IgD-negative memory B cell (primary cell): ENCODE measurements around the gene MED16. TPM values are rescaled to one million over a fixed set of nuclear protein-coding genes. Genes with fewer than 3 reads are reported as not detected.
A peak's percentile ranks its signal among the peaks of the same experiment; 100 is the strongest.
"Not testable (repeated sequence)": the region's sequence is repeated elsewhere in the genome, so short reads cannot be mapped to it uniquely, and the experiment has no call there.

ENCODE experiments used
- H3K27ac Mint-ChIP-seq, 3 donors: one replicate each; pipeline ENCODE4 v1.8.0; 2020 to 2022; ENCODE audit warnings: mild to moderate bottlenecking in 3 of 3, mixed read lengths in 3 of 3, moderate library complexity in 1 of 3
- H3K27me3 Mint-ChIP-seq: one replicate; pipeline ENCODE4 v1.8.0; 2021; ENCODE audit warnings: mixed read lengths
- H3K36me3 Mint-ChIP-seq: one replicate; pipeline ENCODE4 v1.8.0; 2020; ENCODE audit warnings: mild to moderate bottlenecking, mixed read lengths
- H3K4me1 Mint-ChIP-seq, 3 donors: one replicate each; pipeline ENCODE4 v1.8.0; 2020 to 2022; ENCODE audit warnings: mixed read lengths in 3 of 3, mild to moderate bottlenecking in 1 of 3
- H3K4me3 Mint-ChIP-seq, 4 donors: one replicate each; pipeline ENCODE4 v1.8.0; 2020 to 2022; ENCODE audit warnings: mild to moderate bottlenecking in 4 of 4, mixed read lengths in 4 of 4, moderate library complexity in 3 of 4
- H3K9me3 Mint-ChIP-seq, 3 donors: one replicate each; pipeline ENCODE4 v1.8.0; 2020 to 2021; ENCODE audit warnings: mixed read lengths in 3 of 3, mild to moderate bottlenecking in 1 of 3
- polyA plus RNA-seq: library from polyadenylated mRNA; unstranded; fragments of 300-500 nt; fragmentation: Illumina TruSeq; gene quantifications from one replicate; pipeline ENCODE4 v1.2.3, GENCODE V29; 2021

Gene MED16
- polyA plus RNA-seq, 1 donor from 2014 or later = 138 TPM

DNA sequence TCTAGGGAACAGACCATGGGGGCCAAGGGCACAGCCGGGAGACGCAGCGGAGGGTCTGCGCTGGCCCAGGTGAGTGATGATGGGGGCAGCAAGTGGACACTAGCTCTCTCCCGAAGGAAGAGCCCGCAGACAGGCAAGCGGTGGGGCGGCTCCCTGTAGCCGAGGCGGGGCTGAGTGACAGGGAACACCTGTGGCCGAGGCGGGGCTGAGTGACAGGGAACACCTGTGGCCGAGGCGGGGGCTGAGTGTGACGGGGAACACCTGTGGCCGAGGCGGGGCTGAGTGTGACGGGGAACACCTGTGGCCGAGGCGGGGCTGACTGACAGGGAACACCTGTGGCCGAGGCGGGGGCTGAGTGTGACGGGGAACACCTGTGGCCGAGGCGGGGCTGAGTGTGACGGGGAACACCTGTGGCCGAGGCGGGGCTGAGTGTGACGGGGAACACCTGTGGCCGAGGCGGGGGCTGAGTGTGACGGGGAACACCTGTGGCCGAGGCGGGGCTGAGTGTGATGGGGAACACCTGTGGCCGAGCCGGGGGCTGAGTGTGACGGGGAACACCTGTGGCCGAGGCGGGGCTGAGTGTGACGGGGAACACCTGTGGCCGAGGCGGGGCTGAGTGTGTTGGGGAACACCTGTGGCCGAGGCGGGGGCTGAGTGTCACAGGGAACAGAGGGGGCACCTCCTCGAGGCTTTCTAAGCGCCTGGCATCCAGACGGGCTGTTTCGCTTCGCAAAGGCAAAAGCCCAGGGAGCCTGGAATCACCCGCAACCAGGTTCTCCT is 1.4 kb downstream of the MED16 start:
- Mint-ChIP-seq H3K27ac (peak overlapping the region; percentile 83 to 97 (median 90)), H3K4me3 (peak overlapping the region; percentile 71 to 93 (median 83)), H3K4me1 (peaks cover 8 to 20% (median 10%) of the 10 kb centered on the region in 3 donors)
- not testable (repeated sequence) for H3K36me3 Mint-ChIP-seq, H3K27me3 Mint-ChIP-seq, H3K9me3 Mint-ChIP-seq

- Mint-ChIP-seq H3K9me3 (peaks cover 0 to 2% (median 0%) of the 10 kb centered on the region in 3 donors), H3K27me3 (peaks cover 2% of the 10 kb centered on the region), H3K36me3 (peaks cover 2% of the 10 kb centered on the region), H3K4me3 (peak overlapping the region in 3 of 4 donors; percentile 64 to 96 (median 88)), H3K4me1 (peaks cover 8 to 20% (median 10%) of the 10 kb centered on the region in 3 donors), H3K27ac (peak overlapping the region; percentile 83 to 97 (median 90))
Measured at GRCh38 chr19:890831-891230, 2.2 kb downstream of the MED16 start.

- Mint-ChIP-seq H3K27ac (peak overlapping the region in 2 of 3 donors; percentile 94 to 97), H3K4me3 (peak overlapping the region in 3 of 4 donors; percentile 60 to 96 (median 65)), H3K4me1 (peaks cover 8 to 18% (median 10%) of the 10 kb centered on the region in 3 donors), H3K36me3 (no peaks in the 10 kb centered on the region), H3K27me3 (peaks cover 2% of the 10 kb centered on the region), H3K9me3 (peaks cover 0 to 2% (median 0%) of the 10 kb centered on the region in 3 donors)
Measured at GRCh38 chr19:889662-890295, 3.2 kb downstream of the MED16 start.

DNA sequence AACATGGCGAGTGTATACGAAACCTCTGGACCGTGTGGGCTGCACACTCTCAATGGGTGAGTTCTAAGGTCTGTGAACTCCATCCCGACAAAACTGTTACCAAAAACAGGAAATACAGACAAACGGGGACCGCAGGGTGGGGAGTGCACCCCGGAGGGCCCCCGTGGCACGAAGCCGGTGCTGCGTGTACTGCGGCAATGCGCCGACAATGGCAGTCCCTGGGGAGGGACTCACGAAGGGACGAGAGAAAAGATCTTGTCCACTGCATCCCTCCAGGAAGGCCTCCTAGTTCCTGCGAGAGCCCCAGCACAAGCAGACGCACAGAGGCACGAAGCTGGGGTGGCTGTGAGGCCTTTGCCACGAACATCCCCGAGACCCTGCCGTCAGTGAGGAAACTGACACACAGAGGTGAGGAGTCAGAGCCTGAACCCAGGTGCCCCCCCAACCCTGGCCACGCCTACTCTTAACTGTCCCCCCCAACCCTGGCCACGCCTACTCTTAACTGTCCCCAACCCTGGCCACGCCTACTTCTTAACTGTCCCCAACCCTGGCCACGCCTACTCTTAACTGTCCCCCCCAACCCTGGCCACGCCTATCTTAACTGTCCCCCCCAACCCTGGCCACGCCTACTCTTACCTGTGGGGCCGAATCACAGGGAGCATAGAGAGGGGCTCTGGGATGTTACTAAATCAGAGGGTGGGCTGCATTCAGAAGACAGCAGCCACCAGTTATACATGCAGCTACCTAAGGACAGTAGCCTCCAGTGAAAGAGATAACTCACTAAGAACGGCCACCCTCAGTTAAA is 4.2 kb downstream of the MED16 start:
- peaks cover 0 to 2% (median 0%) of the 10 kb centered on the region in 3 donors for H3K9me3 Mint-ChIP-seq
- no peaks in the 10 kb centered on the region for H3K36me3 Mint-ChIP-seq
- peak overlapping the region in 2 of 3 donors; percentile 94 to 97 for H3K27ac Mint-ChIP-seq
- peaks cover 2% of the 10 kb centered on the region for H3K27me3 Mint-ChIP-seq
- H3K4me3 Mint-ChIP-seq = peak overlapping the region in 2 of 4 donors; percentile 72 to 96
- H3K4me1 Mint-ChIP-seq = peaks cover 8 to 17% (median 10%) of the 10 kb centered on the region in 3 donors

DNA sequence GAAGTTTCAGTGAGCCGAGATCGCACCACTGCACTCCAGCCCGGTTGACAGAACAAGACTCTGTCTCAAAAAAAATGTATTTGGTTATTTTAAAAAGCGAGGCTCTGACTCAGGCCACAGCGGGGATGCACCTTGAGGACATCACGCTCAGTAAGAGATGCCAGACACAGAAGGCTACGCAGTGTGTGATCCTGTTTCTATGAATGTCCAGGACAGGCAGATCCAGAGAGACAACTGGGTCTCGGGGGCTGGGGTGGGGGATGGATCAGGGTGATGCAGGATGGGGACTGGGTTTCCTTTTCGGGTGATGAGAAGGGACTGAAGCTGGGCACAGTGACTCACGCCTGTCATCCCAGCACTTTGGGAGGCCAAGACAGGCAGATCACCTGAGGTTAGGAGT is 5.4 kb downstream of the MED16 start:
- H3K27me3 Mint-ChIP-seq = no peaks in the 10 kb centered on the region
- no peaks in the 10 kb centered on the region for H3K36me3 Mint-ChIP-seq
- H3K27ac Mint-ChIP-seq = peak overlapping the region in 2 of 3 donors; percentile 94 to 97
- H3K4me1 Mint-ChIP-seq = peaks cover 3 to 10% (median 5%) of the 10 kb centered on the region in 3 donors
- H3K4me3 Mint-ChIP-seq = peak overlapping the region in 1 of 4 donors; percentile 96
- no peaks in the 10 kb centered on the region for H3K9me3 Mint-ChIP-seq

DNA sequence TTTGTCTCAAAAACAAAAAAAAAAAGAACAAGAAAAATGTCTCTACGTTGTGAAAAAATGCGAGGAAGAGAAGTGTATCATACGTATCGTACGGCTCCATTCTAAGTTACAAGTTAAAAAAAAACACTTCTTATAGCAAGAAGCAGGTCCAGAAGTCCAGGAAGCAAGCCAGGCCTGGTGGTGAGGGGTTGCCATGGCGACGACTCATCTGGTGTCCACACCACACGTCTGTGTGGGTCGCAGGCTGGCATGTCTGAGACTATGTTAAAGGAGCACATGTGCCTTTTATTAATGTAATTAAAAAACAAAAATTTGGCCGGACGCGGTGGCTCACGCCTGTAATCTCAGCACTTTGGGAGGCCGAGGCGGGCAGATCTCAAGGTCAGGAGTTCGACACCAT is 5.9 kb downstream of the MED16 start:
- Mint-ChIP-seq H3K27me3 (no peaks in the 10 kb centered on the region), H3K36me3 (no peaks in the 10 kb centered on the region), H3K9me3 (no peaks in the 10 kb centered on the region), H3K4me3 (no peak overlapping the region), H3K4me1 (peaks cover 3 to 10% (median 5%) of the 10 kb centered on the region in 3 donors), H3K27ac (peak overlapping the region in 2 of 3 donors; percentile 50 to 97)

DNA sequence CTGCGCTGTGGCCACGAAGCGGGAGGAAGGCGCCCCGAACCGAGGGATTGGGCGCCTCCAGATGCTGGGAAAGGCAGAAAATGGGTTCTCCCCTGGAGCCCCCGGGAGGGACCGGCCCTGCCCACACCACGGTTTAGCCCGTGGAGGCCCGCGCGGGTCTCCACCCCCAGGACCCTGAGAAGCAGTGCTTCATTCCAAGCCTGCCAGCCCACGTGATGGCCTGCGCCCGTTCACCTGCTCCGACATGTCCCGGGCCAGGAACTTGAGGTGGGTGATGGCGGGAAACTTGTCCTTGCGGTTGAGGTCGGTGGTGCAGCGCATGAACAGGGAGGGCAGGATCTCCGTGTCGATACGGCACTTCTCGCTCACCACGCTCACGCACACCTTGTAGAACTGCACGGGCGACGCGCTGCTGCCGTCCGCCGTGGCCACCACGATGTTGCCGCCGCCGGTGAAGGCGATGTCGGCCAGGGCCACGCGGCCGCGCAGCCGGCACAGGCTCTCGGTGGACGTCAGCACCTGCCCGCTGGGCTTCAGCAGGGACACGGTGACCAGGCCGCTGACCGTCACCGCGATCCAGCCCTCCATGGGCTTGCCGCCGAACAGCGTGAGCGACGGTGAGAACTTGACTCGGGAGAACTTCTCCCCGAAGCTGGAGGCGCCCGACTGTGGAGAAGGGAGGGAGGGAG is 7.3 kb downstream of the MED16 start:
- no peaks in the 10 kb centered on the region for H3K27me3 Mint-ChIP-seq
- H3K36me3 Mint-ChIP-seq = no peaks in the 10 kb centered on the region
- no peak overlapping the region for H3K27ac Mint-ChIP-seq
- H3K4me1 Mint-ChIP-seq = peaks cover 3 to 8% (median 5%) of the 10 kb centered on the region in 3 donors
- H3K9me3 Mint-ChIP-seq = no peaks in the 10 kb centered on the region
- no peak overlapping the region for H3K4me3 Mint-ChIP-seq

- Mint-ChIP-seq H3K36me3 (no peaks in the 10 kb centered on the region), H3K4me1 (peaks cover 3 to 7% (median 5%) of the 10 kb centered on the region in 3 donors), H3K27ac (no peak overlapping the region), H3K27me3 (no peaks in the 10 kb centered on the region), H3K4me3 (no peak overlapping the region), H3K9me3 (no peaks in the 10 kb centered on the region)
Measured at GRCh38 chr19:884420-885211, 8.4 kb downstream of the MED16 start.

GRCh38 chr19:883661-884211 is 9.3 kb downstream of the MED16 start:
- no peak overlapping the region for H3K4me3 Mint-ChIP-seq
- H3K27me3 Mint-ChIP-seq = no peaks in the 10 kb centered on the region
- H3K36me3 Mint-ChIP-seq = no peaks in the 10 kb centered on the region
- no peaks in the 10 kb centered on the region for H3K9me3 Mint-ChIP-seq
- H3K27ac Mint-ChIP-seq = no peak overlapping the region
- peaks cover 0 to 7% (median 5%) of the 10 kb centered on the region in 3 donors for H3K4me1 Mint-ChIP-seq

DNA sequence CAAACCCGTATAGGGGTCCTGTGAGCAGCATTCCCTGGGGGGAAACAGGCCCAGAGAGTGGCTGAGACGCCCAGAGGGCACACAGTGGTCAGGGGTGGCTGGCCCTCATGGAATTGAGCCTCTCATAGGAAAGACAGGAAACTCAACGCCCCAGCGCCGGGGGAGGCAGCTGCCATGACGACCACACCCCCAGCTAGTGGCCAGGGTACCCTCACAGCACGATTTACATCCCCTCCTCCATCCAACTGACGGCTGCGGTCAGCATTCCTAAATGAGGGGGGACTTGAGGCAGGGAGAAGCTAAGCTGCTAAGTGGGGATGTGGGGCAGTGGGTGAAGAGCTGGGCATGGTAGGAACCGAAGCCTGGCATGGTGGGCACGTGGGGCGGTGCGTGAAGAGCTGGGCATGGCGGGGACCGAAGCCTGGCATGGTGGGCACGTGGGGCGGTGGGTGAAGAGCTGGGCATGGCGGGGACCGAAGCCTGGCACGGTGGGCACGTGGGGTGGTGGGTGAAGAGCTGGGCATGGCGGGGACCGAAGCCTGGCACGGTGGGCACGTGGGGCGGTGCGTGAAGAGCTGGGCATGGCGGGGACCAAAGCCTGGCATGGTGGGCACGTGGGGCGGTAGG is 10.0 kb downstream of the MED16 start:
- Mint-ChIP-seq H3K9me3 (no peaks in the 10 kb centered on the region), H3K27me3 (no peaks in the 10 kb centered on the region), H3K4me3 (no peak overlapping the region), H3K36me3 (no peaks in the 10 kb centered on the region), H3K4me1 (peaks cover 0 to 7% (median 0%) of the 10 kb centered on the region in 3 donors), H3K27ac (peak overlapping the region in 1 of 3 donors; percentile 74)

DNA sequence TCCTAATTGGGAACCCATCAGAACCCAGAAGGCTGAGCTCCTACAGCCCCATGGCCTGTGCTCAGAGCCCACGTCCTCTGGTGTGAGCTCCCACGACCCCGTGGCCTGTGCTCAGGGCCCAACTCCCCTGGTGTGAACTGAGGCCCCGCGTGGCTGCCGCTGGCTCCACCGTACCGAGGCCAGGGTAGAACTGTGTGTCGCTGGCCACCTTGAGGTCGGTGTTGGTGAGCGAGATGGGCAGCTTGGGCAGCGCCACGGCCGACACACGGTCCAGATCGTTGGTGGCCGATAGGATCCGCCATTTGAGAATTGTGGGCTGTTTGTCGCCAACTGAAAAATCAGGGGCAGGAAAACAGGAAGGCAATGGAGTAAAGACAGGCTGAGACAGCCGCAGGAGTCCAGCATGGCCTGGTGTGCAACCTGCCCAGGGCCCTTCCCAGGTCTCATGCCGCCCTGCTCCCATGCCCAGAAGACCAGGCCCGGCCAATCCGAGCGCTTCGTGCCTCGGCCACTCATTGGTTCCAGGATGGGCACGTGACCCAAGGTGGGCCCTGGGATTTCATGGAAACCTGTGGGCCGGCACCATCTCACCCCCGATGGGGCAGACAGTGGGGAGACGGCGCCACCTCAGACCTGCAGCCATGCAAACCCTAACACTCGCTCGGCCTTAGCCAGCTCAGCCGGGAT is 11.5 kb downstream of the MED16 start:
- H3K27me3 Mint-ChIP-seq = no peaks in the 10 kb centered on the region
- H3K4me3 Mint-ChIP-seq = no peak overlapping the region
- no peaks in the 10 kb centered on the region for H3K9me3 Mint-ChIP-seq
- peaks cover 0 to 2% (median 0%) of the 10 kb centered on the region in 3 donors for H3K4me1 Mint-ChIP-seq
- no peaks in the 10 kb centered on the region for H3K36me3 Mint-ChIP-seq
- H3K27ac Mint-ChIP-seq = peak overlapping the region in 1 of 3 donors; percentile 74

DNA sequence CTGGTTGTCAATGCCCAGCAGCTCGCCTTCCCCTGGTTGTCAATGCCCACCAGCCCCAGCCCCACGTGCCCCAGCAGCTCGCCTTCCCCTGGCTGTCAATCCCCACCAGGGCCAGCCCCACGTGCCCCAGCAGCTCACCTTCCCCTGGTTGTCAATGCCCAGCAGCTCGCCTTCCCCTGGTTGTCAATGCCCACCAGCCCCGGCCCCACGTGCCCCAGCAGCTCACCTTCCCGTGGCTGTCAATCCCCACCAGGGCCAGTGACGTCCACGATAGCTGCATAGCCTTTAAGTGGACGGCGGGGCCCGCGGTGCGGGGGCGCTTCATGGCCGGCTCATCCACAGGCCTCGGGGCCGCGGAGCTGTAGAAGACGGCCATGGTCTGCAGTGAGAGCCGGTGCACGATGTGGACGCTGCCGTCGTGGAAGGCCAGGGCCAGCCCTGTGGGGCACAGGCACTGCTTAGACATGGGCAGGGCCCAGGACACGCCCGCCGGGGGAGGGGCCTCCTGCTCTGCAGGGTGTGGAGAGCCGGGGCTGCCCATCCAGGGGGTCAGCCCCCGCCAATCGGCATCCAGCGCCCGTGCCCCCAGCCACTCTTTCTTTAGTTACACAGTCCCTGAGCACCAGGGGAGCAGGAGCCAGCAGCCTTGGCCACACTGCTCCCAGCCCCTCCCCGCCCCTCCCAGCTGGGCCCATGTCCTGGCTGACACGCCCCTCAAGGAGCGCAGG is 13.1 kb downstream of the MED16 start:
- no peaks in the 10 kb centered on the region for H3K9me3 Mint-ChIP-seq
- H3K27ac Mint-ChIP-seq = no peak overlapping the region
- H3K4me3 Mint-ChIP-seq = peak overlapping the region in 1 of 4 donors; percentile 27
- H3K27me3 Mint-ChIP-seq = no peaks in the 10 kb centered on the region
- peaks cover 2% of the 10 kb centered on the region for H3K36me3 Mint-ChIP-seq
- peaks cover 0 to 7% (median 1%) of the 10 kb centered on the region in 3 donors for H3K4me1 Mint-ChIP-seq
